Stimulated activated naive CD8-positive, alpha-beta T cell treated with anti-CD3 and anti-CD28 coated beads, Interleukin-15, Interleukin-2, amounts not matched to agents 100 U/mL and 50 U/mL, for 24 hours (primary cell): ENCODE measurements around the gene NEURL3.
A peak's percentile ranks its signal among the peaks of the same experiment; 100 is the strongest.
"Not testable (repeated sequence)": the region's sequence is repeated elsewhere in the genome, so short reads cannot be mapped to it uniquely, and the experiment has no call there.

Experiments used
- ATAC-seq: fragments of 150-1000 bp; cut with Tn5 transposase; one replicate; pipeline ENCODE4 v1.10.0; 2021
- DNase-seq: peaks from one replicate; pipeline ENCODE4 v3.0.0; 2021

The NEURL3 gene

DNA sequence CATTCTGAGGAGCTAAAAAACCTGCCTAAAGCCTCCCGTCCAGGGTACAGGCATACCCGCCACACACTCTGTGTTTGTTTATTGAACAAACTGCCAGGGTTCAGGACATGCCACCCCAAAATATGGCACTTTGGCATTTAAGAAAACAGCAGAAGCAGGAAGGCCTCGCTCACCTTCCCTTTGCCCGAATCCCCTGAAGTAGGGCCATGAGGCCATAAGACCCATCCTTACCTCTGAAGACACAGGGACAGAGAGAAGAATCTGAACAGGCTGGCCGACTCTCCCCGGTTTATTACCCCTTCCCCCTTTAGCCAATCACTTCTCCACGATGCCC is 1.7 kb upstream of the NEURL3 start:
- no peak for DNase-seq
- ATAC-seq, result no peak

DNA sequence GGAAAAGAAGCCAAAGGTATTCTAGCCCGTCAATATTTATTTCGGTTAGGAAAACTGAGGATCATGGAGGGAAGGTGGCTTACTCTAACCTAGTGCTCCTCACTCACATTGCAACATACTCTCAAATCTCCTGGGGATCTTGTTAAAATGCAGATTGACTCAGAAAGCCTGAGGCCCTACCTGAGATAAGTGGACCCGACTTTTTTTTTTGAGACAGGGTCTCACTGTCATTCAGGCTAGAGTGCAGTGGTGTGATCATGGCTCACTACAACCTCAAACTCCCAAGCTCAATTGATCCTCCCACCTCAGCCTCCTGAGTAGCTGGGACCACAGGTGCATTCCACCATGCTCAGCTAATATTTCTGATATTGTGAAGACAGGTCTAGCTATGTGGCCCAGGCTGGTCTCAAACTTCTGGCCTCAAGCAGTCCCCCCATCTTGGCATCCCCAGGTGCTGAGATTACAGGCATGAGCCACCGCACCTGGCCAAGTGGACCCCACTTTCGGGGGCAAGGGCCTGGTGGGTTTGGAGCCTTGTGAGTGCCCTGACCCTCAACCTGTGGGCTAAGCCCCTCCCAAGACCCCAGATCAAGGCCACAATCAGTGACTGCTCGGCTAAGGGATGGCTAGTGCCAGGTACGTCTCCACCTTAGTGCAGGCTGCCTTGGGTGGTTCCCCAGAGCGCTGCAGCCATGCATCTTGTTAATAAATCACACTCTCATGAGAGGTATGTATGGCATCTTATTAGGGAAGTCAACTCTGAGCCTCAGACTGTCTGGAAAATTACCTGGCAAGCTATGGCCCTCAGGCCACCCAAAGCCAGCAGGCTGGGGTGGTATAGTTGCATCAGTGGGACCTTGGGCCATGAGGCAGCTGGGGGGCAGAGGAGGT is 1.1 kb upstream of the NEURL3 start:
- no peak for DNase-seq
- no peak for ATAC-seq

DNA sequence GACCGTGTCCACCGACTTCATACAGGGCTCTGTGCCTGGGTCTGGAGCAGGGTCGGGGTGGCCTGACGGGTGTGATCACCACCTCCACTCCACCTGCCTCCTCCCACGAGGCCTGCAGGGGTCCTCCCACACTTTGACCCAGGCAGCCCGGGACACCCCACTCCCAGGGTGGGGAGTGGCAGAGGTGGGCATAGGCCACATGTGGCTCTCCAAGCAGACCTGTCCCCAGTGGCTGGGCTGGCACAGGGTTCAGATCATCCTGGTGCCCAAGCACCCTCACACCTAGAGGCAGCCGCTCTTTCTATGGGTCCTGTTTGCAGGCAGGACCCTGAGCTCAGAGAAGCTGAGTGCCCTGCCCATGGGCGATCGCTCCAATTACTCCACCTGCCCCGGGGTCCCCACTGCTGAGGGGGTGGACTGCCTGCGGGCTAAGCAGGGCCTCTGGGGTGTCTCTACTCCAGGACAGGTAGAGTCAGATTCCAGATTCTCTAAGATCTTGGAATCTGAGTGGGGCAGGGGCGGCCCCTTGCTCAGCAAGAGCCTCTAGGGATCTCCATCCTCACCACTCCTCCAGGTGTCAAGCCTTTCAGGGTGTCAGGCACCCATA is 1.4 kb downstream of the NEURL3 start:
- DNase-seq (no peak), ATAC-seq (no peak)

DNA sequence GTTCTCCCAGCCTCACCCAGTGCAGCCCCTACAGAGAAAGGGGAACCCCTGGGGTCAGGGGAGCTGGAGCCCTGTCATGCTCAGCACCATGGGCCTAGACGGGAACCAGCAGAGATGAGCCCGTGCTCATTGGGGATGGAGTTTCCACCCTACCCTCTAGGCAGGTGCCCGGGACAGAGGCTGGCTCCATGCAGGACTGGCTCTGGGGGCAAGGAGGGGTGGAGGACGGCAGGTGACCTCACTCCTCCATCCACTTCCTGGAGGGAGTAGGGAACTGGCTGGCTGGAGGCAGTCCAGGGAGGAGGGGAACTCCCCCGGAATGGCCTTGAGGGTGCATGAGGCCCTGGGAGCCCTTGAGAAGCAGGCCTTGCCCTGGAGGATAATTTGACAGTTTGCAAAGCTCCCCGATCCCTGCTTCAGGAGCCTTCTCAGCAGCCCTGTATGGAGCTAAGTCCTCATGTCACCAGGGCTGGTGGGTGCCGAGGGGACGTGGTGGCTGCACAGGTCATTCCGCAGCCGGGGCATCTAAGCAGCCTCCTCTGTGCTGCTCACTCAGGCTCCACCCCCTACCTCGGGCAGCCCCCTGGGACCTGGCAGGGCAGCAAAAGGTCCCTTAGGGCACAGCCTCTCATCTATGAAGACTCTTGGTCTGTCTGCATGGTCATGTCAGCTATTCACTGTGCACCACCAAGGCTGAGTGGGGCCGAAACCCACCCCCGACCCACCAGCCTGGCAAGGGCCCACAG is 2.1 kb downstream of the NEURL3 start:
- ATAC-seq (no peak), DNase-seq (no peak)

DNA sequence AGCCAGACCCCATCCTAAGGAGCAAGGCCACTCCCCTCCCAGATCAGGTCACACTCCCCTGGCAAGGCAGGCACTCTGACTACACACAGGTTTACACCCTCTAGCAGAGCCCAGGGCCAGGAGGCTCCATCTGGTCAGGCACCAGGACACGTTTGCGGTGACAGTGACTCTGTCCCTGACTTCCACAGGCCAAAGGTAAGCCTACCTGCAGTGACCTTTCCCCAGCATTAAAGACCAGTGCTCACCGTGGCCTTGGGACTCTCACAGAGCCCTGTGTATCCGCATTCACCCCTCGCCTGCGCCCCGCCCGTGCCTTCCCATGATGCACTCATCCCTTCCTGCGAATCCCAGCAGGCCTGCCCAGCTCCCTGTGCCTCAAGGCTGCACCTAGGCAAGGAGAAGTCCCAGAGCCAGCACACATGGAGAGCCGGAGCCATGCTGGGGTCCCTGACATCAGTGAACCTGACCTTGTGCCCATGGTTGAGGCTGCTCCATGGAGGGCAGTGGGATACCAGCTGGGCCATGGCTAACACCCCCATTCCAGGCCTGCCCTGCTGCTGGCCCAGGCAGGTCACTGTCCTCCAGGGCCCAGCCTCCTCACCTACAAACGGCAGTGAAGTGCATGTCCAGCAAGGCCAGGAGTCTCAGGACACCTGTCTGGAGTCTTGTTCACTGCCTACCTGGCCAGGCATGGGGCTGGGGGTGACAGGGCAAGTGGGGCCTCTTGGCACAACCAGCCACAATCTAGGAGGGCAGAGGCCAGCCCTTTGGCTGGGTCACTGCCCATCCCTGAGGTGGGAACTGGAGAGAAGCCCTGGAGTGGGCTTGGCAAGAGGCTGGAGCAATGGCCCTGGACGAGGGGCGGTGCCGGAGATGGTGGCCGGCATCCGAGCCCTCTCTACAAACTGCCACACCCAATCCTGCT is 3.0 kb downstream of the NEURL3 start:
- DNase-seq, result no peak
- no peak for ATAC-seq

DNA sequence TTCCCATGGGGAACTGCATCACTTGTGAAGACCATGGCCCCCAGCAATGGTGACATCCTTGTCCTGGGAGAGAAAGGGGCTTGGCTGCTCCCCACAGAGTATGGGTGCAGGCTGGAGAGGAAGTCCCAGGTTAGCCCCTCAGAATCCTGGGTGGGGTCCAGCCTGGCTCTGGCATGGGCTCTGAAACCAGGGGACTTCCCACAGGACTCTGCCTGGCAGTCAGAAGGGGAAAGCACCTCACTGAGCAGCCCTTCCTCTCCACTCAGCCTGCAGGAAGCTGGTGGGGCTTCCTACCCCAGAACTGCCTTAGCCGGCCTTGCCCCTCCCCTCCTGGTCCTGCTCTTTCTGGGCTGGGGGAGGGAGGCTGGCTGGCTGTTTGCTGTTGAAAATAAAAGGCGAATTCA is 3.7 kb downstream of the NEURL3 start:
- DNase-seq (peak; percentile 33), ATAC-seq (peak; percentile 33)

DNA sequence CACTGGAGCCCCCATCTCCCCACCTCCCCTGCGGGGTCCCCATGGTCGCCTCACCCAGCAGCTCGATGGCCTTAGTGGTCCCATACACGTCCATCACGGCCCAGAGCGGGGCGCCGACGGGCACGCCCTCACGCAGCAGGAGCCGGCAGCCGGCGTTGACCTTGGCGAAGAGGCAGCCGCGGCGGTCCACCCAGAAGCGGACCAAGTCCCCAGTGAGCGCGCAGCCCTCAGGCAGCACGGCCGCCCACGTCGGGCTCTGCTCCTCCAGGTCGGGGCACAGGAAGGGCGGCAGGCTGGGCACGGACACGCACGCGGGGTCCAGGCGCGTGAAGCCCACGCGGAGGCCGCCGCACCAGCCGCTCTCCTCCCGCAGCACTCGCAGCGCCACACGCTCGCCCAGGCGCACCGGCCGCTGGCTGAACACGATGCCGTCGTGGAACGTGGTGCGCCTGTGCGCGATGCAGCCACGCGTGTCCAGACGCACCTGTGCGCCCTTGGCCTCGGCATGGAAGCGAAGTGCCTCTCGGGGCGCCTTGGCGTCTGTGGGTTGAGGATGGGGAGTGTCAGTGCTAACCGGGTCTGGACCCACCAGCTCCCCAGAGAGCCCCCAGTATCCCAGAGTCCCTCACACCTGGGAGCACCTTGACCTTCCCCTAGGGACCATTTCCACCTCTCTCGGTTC is 4.6 kb downstream of the NEURL3 start:
- ATAC-seq (no peak), DNase-seq (no peak)

DNA sequence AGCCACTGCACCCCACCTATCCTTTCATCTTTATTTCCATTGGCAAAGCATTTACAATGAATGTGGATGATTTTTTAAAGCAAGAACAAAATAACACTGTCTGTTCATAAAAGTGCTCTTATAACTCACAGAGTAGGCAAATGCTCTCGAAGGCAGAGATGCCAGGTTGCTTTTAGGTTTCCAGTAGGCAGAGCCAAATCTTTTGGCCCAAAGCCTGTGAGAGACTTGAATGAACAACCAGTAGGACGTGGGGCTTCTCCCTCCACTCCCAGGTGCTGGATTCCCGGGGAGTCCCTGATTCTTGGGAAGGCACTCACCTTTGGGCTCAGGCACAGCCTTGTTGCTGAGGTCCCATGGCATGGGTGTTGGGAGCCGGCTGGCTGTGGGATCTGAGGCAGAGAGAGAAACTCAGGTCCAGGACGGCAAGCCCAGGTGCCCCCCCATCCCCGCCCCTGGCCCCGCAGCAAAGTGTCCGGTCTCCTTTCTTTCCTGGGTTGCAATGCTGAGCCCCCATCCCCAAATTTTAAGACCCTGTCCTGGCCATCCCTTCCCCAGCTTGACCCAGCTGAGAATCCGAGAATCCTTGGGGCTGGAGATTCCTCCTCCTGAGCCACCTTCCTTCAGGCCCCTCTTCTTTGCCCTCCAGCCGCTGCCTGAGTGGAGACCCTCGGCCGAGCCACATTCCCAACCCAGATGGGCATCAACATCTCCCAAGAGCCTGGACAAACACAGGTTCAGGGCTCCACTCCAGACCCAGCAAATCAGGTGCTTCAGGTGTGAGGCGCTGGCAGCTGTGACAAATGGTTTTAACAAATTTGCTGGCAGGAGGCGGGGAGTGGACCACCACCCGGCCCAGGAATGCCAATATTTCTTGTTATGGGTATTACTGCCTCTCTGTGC is 5.8 kb downstream of the NEURL3 start:
- ATAC-seq (no peak), DNase-seq (no peak)

DNA sequence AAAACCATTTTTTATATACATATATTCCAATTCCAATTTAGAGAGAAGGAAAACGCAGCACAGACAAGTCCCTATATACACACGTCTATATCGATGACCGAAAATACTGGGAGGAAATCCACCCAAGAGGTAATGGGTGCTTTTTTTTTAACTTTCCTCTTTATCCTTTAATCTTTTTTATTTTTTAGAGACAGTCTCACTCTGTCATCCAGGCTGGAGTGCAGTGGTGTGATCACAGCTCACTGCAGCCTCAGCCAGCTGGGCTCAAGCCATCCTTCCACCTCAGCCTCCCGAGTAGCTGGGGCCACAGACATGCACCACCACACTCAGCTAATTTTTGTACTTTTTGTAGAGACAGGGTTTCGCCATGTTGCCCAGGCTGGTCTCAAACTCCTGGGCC is 6.5 kb downstream of the NEURL3 start:
- not testable (repeated sequence) for DNase-seq, ATAC-seq

DNA sequence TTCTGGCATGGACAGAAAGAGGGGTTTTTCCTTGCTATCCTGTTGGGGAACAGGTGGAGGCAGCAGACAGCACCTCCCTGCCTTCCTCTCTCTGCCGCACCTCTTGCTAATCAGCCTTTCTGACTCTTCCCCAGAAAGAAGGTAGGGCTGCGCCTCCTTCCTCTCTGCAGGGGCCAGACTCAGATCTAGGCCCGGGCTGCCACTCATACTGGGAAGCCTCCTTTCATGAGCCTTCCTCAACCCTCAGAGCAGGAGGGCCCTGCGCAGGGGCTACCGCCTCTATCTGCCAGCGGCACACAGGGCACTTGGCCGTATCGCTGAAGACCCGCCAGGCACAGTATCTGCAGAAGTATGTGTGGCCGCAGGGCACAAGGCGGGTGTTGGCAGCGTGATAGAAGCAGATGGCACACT is 7.1 kb downstream of the NEURL3 start:
- ATAC-seq, result no peak

DNA sequence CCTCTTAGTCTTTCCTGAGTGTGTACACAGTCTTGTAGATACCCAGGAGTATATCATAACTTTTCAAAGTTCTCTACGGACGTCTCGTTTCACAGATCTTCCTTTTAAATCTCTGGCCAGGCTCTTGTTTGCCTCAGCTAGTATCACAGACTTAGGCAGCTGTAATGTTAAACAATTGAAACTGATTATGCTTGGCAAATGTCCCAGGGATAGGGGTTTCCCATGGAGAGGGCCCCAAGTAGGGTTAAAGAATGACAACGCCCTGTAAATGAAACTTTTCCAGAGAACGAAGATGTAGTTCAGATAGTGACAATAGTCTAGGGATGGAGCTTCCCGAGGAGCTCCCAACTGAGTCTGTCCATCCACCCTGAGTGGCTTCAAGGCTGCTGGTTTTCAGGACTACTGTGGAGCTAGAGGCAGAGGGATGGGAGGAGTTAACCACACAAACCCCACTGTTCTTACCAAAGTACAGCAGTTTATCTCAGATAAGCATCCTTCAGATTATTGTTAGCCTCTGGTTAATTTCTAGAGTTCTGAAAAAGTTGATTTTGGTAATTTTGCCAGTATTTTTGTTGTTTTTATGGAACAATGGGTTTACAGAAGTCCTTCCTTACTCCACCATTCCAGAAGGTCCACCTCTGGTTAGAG is 9.1 kb downstream of the NEURL3 start:
- no peak for ATAC-seq
- DNase-seq, result no peak

More for the DNA sequence above, 7.1 kb downstream of the NEURL3 start:
- no peak for DNase-seq

DNA sequence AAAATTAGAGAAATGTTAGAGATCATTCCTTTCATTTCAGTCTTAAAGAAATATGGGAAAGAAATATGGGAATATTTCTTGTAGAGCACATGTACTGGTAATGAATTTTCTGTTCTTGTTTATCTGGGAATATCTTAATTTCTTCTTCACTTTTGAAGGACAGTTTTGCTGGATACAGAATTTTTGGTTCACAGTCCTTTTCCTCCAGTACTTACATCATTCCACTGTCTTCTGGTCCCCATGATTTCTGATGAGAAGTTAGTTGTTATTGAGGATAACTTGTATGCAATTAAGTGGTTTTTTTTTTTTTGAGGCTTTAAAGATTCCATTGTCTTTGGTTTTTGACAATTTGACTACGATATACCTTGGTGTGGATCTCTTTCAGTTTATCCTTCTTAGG is 11.0 kb downstream of the NEURL3 start:
- no peak for ATAC-seq
- DNase-seq, result no peak

DNA sequence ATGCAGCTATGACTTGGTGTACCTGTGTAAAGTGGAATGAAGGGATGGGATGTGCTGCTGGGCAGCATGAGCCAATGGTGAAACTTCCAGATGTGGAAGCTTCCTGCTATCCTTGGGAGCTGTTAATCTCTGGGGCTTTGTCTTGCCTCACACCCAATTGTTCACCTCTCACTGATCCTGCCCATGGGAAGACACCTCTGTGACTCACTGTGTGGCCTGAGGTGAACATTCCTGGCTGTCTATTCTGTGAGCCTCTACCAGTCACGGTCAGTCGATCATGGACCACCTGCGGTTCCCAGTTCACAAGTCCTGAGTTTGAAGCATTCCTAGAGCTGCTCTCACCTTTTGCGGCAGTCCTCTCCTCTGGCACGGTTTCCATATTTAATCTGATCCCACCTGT is 12.1 kb downstream of the NEURL3 start:
- ATAC-seq, result no peak
- no peak for DNase-seq

DNA sequence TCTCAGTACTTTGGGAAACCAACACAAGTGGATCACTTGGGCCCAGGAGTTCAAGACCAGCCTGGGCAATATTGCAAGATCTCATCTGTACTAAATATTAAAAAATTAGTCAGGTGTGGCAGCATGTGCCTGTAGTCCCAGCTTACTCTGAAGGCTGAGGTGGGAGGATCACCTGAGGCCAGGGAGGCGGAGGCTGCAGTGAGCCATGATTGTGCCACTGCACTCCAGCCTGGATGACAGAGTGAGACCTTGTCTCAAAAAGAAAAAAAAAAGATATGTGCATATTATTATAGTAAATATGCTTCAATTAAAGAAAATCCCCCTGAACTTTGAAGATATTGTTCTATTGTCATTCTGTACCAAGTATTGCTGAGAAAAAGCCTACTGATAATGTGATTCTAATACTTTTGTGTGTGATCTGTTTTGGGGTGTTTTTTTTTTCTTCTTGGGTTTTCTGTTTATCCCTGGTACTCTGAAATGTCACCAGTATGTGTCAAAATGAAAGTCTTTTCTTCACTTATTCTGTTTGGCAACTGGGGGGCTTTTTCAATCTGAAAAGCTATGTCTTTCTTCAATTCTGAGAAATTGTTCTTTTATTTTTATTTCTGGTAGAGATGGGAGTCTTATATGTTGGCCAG is 13.2 kb downstream of the NEURL3 start:
- DNase-seq, result no peak
- ATAC-seq, result peak; percentile 25

DNA sequence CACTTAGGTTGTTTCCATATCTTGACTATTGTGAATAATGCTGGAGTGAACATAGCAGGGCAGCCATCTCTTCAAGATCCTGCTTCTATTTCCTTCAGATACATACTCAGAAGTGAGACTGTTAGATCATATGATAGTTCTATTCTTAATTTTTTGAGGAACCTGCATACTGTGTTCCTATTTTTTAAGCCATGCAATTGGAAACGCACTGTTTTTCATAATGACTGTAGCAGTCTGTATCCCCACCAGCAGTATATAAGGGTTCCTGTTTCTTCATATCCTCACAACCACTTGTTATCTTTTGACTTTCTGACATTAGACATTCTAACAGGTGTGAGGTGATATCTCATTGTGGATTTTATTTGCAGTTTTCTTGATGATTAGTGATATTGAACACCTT is 15.5 kb downstream of the NEURL3 start:
- no peak for DNase-seq

DNA sequence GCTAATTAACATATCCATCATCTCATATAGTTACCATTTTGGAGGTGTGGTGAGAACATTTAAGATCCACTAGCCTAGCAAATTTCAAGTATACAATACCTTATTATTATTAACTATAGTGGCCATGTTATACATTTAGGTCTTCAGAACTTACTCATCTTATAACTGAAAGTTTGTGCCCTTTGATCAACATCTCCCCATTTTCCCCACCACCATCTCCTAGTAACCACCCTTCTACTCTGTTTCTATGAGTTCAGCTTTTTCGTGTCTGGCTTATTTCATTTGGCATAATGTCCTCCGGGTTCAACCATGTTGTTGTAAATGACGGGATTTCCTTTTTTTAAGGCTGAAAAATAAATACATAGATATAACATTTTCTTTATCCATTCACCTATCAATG is 15.9 kb downstream of the NEURL3 start:
- DNase-seq (no peak), ATAC-seq (no peak)

More for the DNA sequence above, 15.5 kb downstream of the NEURL3 start:
- no peak for ATAC-seq

DNA sequence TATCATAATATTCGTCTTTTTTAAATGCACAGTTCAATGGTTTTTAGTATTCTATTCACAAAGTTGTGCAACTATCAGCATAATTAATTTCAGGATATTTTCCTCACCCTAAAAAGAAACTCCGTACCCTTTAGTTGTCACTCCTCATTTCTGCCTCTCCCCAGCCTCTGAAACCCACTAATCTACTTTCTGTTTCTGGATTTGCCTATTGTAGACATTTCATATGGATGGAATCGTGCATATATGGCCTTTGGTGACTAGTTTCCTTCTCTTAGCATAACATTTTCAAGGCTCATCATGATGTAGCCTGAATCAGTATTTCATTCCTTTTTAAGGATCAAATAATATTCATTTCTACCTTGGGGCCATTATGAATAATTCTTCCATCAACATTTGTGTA is 18.5 kb downstream of the NEURL3 start:
- no peak for ATAC-seq
- DNase-seq, result no peak

DNA sequence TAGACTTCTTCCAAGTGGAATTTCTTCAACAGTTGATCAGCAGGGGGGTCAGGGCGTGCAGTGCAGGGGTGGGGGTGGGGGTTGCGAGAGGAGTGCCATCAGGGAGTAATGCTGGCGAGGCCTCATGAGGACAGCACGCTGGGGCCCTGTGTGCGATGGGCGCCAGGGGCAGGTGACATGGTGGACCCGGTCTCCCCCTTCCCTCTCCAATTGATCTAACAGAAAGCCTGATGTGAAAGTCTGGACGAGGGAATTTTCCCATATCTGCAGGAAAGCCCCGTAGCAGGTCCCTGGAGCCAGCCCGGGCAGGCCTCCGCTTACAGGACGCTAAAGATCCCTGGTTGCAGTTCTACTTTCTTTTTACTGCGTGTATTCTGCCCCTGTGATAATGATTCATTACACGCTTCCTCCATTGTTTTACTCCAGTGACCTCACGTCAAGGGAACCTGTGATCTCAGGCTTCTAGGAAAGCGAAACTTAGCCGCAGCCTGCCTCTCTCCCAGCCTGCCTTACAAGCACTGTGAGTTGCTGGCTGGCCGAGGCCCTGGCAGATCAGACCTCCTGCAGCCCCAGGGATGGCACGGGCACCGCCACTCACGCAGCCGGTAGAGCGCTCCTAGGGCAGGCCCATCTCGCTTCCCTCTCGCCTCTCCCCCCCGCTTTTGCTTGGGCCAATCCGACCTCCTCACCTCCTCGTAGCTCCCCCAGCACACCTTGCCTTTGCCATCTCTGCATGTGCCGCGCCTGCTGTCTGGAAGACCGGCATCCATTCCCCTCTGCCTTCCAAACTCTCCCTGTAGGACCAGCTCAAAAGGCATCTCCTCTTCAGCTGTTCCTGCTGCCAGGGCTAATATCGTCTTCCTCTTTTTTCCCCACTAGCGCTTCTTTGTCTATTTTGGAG is 19.2 kb downstream of the NEURL3 start:
- ATAC-seq (peak; percentile 97), DNase-seq (peak; percentile 83)
